Gastroesophageal sphincter (tissue), 4 donors: ENCODE measurements around the gene HOXA5. TPM values are rescaled to one million over a fixed set of nuclear protein-coding genes. Genes with fewer than 3 reads are reported as not detected.

Experiments used
- ATAC-seq: fragments of 150-250 bp; one replicate; pipeline ENCODE4 v1.9.1; 2016; ENCODE audit warnings: mild to moderate bottlenecking, moderate library complexity
- H3K27ac ChIP-seq, 4 donors: fragments of 200-600 bp; sonication (generic) in 3 of 4; 1 replicate in 3 of 4; 2 replicates in 1 of 4; pipeline ENCODE4 v1.5.1; 2016 to 2019
- H3K27me3 ChIP-seq: fragments of 200-600 bp; sonication (generic); one replicate; pipeline ENCODE4 v1.5.1; 2019
- H3K36me3 ChIP-seq, 2 donors: fragments of 200-600 bp; sonication (generic); one replicate each; pipeline ENCODE4 v1.5.1; 2019; ENCODE audit warnings: control low read depth in 1 of 2
- H3K4me1 ChIP-seq, 3 donors: fragments of 200-600 bp; sonication (generic); 1 replicate in 2 of 3; 2 replicates in 1 of 3; pipeline ENCODE4 v1.5.1; 2016 to 2019; ENCODE audit warnings: control low read depth in 2 of 3
- H3K4me3 ChIP-seq, 2 donors: fragments of 200-600 bp; sonication (generic); one replicate each; pipeline ENCODE4 v1.5.1; 2019; ENCODE audit warnings: mild to moderate bottlenecking in 1 of 2, moderate library complexity in 1 of 2
- H3K9me3 ChIP-seq, 3 donors: fragments of 200-600 bp; sonication (generic); one replicate each; pipeline ENCODE4 v1.5.1; 2017 to 2019; ENCODE audit warnings: control low read depth in 2 of 3
- CTCF ChIP-seq, 4 experiments: fragments of 200-600 bp in 2 of 4; fragments of 450-650 bp in 2 of 4; sonication (generic) in 1 of 4; IDR thresholded peaks; one replicate each; pipeline ENCODE4 v1.5.1; 2017 to 2019; ENCODE audit warnings: antibody characterized with exemption in 4 of 4, mild to moderate bottlenecking in 2 of 4, moderate library complexity in 2 of 4
- EP300 ChIP-seq: sonication (generic); formaldehyde crosslinking; IDR thresholded peaks from one replicate; pipeline ENCODE4 v1.6.1; 2017; ENCODE audit warnings: antibody characterized with exemption, mild to moderate bottlenecking
- POLR2A ChIP-seq, 2 donors: fragments of 450-650 bp; IDR thresholded peaks; one replicate each; pipeline ENCODE4 v1.6.1; 2017; ENCODE audit warnings: antibody characterized with exemption in 2 of 2, mild to moderate bottlenecking in 2 of 2, moderate library complexity in 1 of 2
- POLR2AphosphoS5 ChIP-seq: sonication (generic); formaldehyde crosslinking; IDR thresholded peaks from one replicate; pipeline ENCODE4 v1.6.1; 2017; ENCODE audit warnings: antibody characterized with exemption
- WGBS, 2 donors: methylation state at CpG; one replicate each; pipeline ENCODE4 v1.1.5; 2018; ENCODE audit warnings: low coverage in 1 of 2; 5-methylcytosine and 5-hydroxymethylcytosine counted together
- total RNA-seq, 4 donors: library from RNA; depleted of rRNA; stranded (reverse); fragments of >200 nt; gene quantifications; one replicate each; pipeline ENCODE4 v1.1.0, GENCODE V29; 2016

The HOXA5 gene
- total RNA-seq, 4 donors from 2014 or later: 11.0 to 34.6 (median 29.3) TPM

- WGBS, 2 donors: 3 to 15% methylated on average over 13 to 28 of the region's 47 CpGs
- H3K36me3 ChIP-seq: no peaks in the 10 kb centered on the region
- peak overlapping the region; percentile 94 to 99 (median 98) for H3K27ac ChIP-seq
- no peak for TF ChIP-seq CTCF (IDR thresholded peaks at IDR 0.05)
- TF ChIP-seq POLR2AphosphoS5: peak; percentile 62
- H3K9me3 ChIP-seq: no peaks in the 10 kb centered on the region
- no peaks in the 10 kb centered on the region for H3K27me3 ChIP-seq
- peak overlapping the region; percentile 57 to 96 for H3K4me3 ChIP-seq
- H3K4me1 ChIP-seq: peaks cover 0 to 82% (median 21%) of the 10 kb centered on the region in 3 donors
- peak; percentile 2 for ATAC-seq
Measured at GRCh38 chr7:27107391-27108381, 35.8 kb downstream of the HOXA5 start.

GRCh38 chr7:27106901-27107240 lies 36.6 kb downstream of the HOXA5 start:
- Histone ChIP-seq H3K27me3 (no peaks in the 10 kb centered on the region), H3K9me3 (no peaks in the 10 kb centered on the region), H3K36me3 (no peaks in the 10 kb centered on the region), H3K4me1 (peaks cover 0 to 74% (median 21%) of the 10 kb centered on the region in 3 donors), H3K27ac (peak overlapping the region; percentile 94 to 99 (median 98)), H3K4me3 (peak overlapping the region; percentile 38 to 96)
- WGBS, 2 donors: 3 to 4% methylated on average over 12 of the region's 14 CpGs
- TF ChIP-seq POLR2A (IDR thresholded peaks at IDR 0.05) (no peak), CTCF (IDR thresholded peaks at IDR 0.05) (no peak), EP300 (no peak), POLR2AphosphoS5 (no peak)
- ATAC-seq: no peak

- no peak for ATAC-seq
- peaks cover 0 to 69% (median 17%) of the 10 kb centered on the region in 3 donors for H3K4me1 ChIP-seq
- H3K27me3 ChIP-seq: no peaks in the 10 kb centered on the region
- H3K9me3 ChIP-seq: no peaks in the 10 kb centered on the region
- peak overlapping the region; percentile 94 to 99 (median 98) for H3K27ac ChIP-seq
- TF ChIP-seq CTCF (IDR thresholded peaks at IDR 0.05) (no peak), POLR2AphosphoS5 (no peak), POLR2A (IDR thresholded peaks at IDR 0.05) (peak; percentile 9 to 17), EP300 (no peak)
- 3% methylated on average over 3 to 6 of the region's 44 CpGs for WGBS, 2 donors
- H3K4me3 ChIP-seq: peak overlapping the region; percentile 38 to 96
- no peaks in the 10 kb centered on the region for H3K36me3 ChIP-seq
Measured at GRCh38 chr7:27106181-27106900, 37.1 kb downstream of the HOXA5 start.

- Histone ChIP-seq H3K9me3 (no peaks in the 10 kb centered on the region), H3K36me3 (no peaks in the 10 kb centered on the region), H3K4me3 (peak overlapping the region; percentile 38 to 96), H3K27me3 (no peaks in the 10 kb centered on the region), H3K4me1 (peaks cover 0 to 67% (median 14%) of the 10 kb centered on the region in 3 donors), H3K27ac (peak overlapping the region; percentile 94 to 99 (median 98))
- 31 to 42% methylated on average over 9 to 13 of the region's 13 CpGs for WGBS, 2 donors
- ATAC-seq: no peak
- TF ChIP-seq CTCF (IDR thresholded peaks at IDR 0.05) (no peak), POLR2A (IDR thresholded peaks at IDR 0.05) (no peak), POLR2AphosphoS5 (no peak), EP300 (no peak)
Measured at GRCh38 chr7:27105301-27106031, 38.0 kb downstream of the HOXA5 start.
